NCI-H82 treated with DMSO at 0.1 percent for 48 hours (cell line): ENCODE results near the gene KRTAP4-4.
"Not testable (repeated sequence)": the region's sequence is repeated elsewhere in the genome, so short reads cannot be mapped to it uniquely, and the experiment has no call there.

Experiments
- DNase-seq: peaks from one replicate; lab custom pipeline; 2025; ENCODE audit not compliant: unreplicated experiment; lab: John Stamatoyannopoulos, UW

Gene KRTAP4-4

GRCh38 chr17:41148971-41149651 lies 11.4 kb downstream of the KRTAP4-4 start:
- DNase-seq = not testable (repeated sequence)

- no peak for DNase-seq
Observed at GRCh38 chr17:41147531-41148204, 12.9 kb downstream of the KRTAP4-4 start.

GRCh38 chr17:41145261-41145660 lies 15.3 kb downstream of the KRTAP4-4 start:
- no peak for DNase-seq

- DNase-seq = no peak
Observed at GRCh38 chr17:41144846-41145245, 15.7 kb downstream of the KRTAP4-4 start.

- no peak for DNase-seq
Observed at GRCh38 chr17:41141361-41141760, 19.2 kb downstream of the KRTAP4-4 start.

- DNase-seq = no peak
Observed at GRCh38 chr17:41140360-41141131, 20.0 kb downstream of the KRTAP4-4 start, which contains the start of gene KRTAP4-6. KRTAP4-6 (minus strand) TSS chr17:41140544; CDS start chr17:41140487, 57 bp downstream.

GRCh38 chr17:41139865-41140264 lies 20.7 kb downstream of the KRTAP4-4 start:
- DNase-seq = not testable (repeated sequence)

GRCh38 chr17:41133880-41134735 lies 26.4 kb downstream of the KRTAP4-4 start:
- no peak for DNase-seq

GRCh38 chr17:41131979-41132378 lies 28.6 kb downstream of the KRTAP4-4 start:
- DNase-seq = no peak

- no peak for DNase-seq
Observed at GRCh38 chr17:41127371-41127770, 33.2 kb downstream of the KRTAP4-4 start.

- no peak for DNase-seq
Observed at GRCh38 chr17:41126412-41126811, 34.1 kb downstream of the KRTAP4-4 start.

GRCh38 chr17:41125064-41125463 lies 35.5 kb downstream of the KRTAP4-4 start:
- DNase-seq = no peak

- not testable (repeated sequence) for DNase-seq
Observed at GRCh38 chr17:41123991-41124371, 36.6 kb downstream of the KRTAP4-4 start, which contains the start of gene KRTAP4-12. KRTAP4-12 (minus strand) TSS chr17:41124182; CDS start chr17:41124122, 60 bp downstream.

- not testable (repeated sequence) for DNase-seq
Observed at GRCh38 chr17:41123292-41123990, 37.1 kb downstream of the KRTAP4-4 start.

- no peak for DNase-seq
Observed at GRCh38 chr17:41121742-41122141, 38.8 kb downstream of the KRTAP4-4 start.

- not testable (repeated sequence) for DNase-seq
Observed at GRCh38 chr17:41119696-41120690, 40.6 kb downstream of the KRTAP4-4 start.

GRCh38 chr17:41118721-41119120 lies 41.8 kb downstream of the KRTAP4-4 start:
- DNase-seq = no peak

- DNase-seq = not testable (repeated sequence)
Observed at GRCh38 chr17:41117846-41118386, 42.6 kb downstream of the KRTAP4-4 start, which contains the start of gene KRTAP4-11. KRTAP4-11 (minus strand) TSS chr17:41118373; CDS start chr17:41118315, 58 bp downstream.
